Fibroblast of lung (primary cell): Measurements from ENCODE around the gene GPR150. TPM values are rescaled to one million over a fixed set of nuclear protein-coding genes. Genes with fewer than 3 reads are reported as not detected.

Experiments
- DNase-seq, 2 donors: peaks; one replicate each; pipeline versions ENCODE4 v3.0.0 to v3.0.0-alpha.2; 2010; ENCODE audit warnings: low read depth in 2 of 2
- H2AFZ ChIP-seq: 2 replicates; pipeline ENCODE4 v1.5.1; 2012; ENCODE audit warnings: low read length, control low read depth, inconsistent platforms
- H3K27ac ChIP-seq: 2 replicates; pipeline ENCODE4 v1.5.1; 2011; ENCODE audit warnings: low read length, control low read depth; ENCODE audit not compliant: insufficient read depth
- H3K27me3 ChIP-seq: 2 replicates; pipeline ENCODE4 v1.5.1; 2011; ENCODE audit warnings: mild to moderate bottlenecking, low read length; ENCODE audit not compliant: control insufficient read depth, insufficient read depth
- H3K36me3 ChIP-seq: 2 replicates; pipeline ENCODE4 v1.5.1; 2011; ENCODE audit warnings: low read length; ENCODE audit not compliant: control insufficient read depth, insufficient read depth
- H3K4me1 ChIP-seq: 2 replicates; pipeline ENCODE4 v1.5.1; 2011; ENCODE audit warnings: low read length; ENCODE audit not compliant: control insufficient read depth, insufficient read depth; ENCODE audit errors: extremely low read depth
- H3K4me2 ChIP-seq: 2 replicates; pipeline ENCODE4 v1.5.1; 2011; ENCODE audit warnings: low read length, control low read depth; ENCODE audit not compliant: insufficient read depth; ENCODE audit errors: extremely low read depth
- H3K4me3 ChIP-seq, 4 experiments: fragments of 200-600 bp in 1 of 4; sonication (generic) in 1 of 4; replicated peaks in 1 of 4; 2 replicates each; pipeline ENCODE4 v1.5.1; 2011 to 2016; ENCODE audit warnings: low read length in 4 of 4, low read depth in 3 of 4, mild to moderate bottlenecking in 3 of 4, control low read depth in 2 of 4, inconsistent platforms in 1 of 4, mixed read lengths in 1 of 4; ENCODE audit not compliant: insufficient read depth in 1 of 4; ENCODE audit errors: control extremely low read depth in 1 of 4
- H3K79me2 ChIP-seq: 2 replicates; pipeline ENCODE4 v1.5.1; 2012; ENCODE audit warnings: mild to moderate bottlenecking, low read length, inconsistent platforms; ENCODE audit not compliant: control insufficient read depth, insufficient read depth
- H3K9ac ChIP-seq: 2 replicates; pipeline ENCODE4 v1.5.1; 2011; ENCODE audit warnings: mild to moderate bottlenecking, low read length, control low read depth; ENCODE audit not compliant: insufficient read depth
- H3K9me3 ChIP-seq: 2 replicates; pipeline ENCODE4 v1.5.1; 2012; ENCODE audit warnings: low read depth, low read length; ENCODE audit not compliant: control insufficient read depth, insufficient read depth
- H4K20me1 ChIP-seq: 2 replicates; pipeline ENCODE4 v1.5.1; 2011; ENCODE audit warnings: low read length; ENCODE audit not compliant: control insufficient read depth, insufficient read depth; ENCODE audit errors: extremely low read depth
- CTCF ChIP-seq, 2 donors: IDR thresholded peaks in 1 of 2; conservative IDR thresholded peaks in 1 of 2; 1 replicate in 1 of 2; 2 replicates in 1 of 2; pipeline ENCODE4 v1.5.1; 2011 to 2012; ENCODE audit warnings: low read length in 2 of 2, control low read depth in 1 of 2, inconsistent platforms in 1 of 2, low read depth in 1 of 2, mild to moderate bottlenecking in 1 of 2
- EZH2 ChIP-seq: IDR thresholded peaks from 2 replicates; pipeline ENCODE4 v1.5.1; 2012; ENCODE audit warnings: low read length, control low read depth, mild to moderate bottlenecking; ENCODE audit errors: missing control alignments
- polyA plus RNA-seq, 2 donors: library from polyadenylated mRNA; depleted of rRNA in 1 of 2; stranded (reverse) in 1 of 2; unstranded in 1 of 2; fragments of >200 nt; gene quantifications; 2 replicates each; pipeline ENCODE4 v1.2.1, GENCODE V29; 2011 to 2012; ENCODE audit warnings: missing spikeins in 1 of 2
- total RNA-seq: library from RNA; depleted of rRNA; stranded (reverse); fragments of >200 nt; gene quantifications from 2 replicates; pipeline ENCODE4 v1.2.1, GENCODE V29; 2014

Gene GPR150
- total and polyA plus RNA-seq, 2 donors (not counting 1 experiment from before 2014, with no cell fraction given): 0.33 to 0.43 TPM

DNA sequence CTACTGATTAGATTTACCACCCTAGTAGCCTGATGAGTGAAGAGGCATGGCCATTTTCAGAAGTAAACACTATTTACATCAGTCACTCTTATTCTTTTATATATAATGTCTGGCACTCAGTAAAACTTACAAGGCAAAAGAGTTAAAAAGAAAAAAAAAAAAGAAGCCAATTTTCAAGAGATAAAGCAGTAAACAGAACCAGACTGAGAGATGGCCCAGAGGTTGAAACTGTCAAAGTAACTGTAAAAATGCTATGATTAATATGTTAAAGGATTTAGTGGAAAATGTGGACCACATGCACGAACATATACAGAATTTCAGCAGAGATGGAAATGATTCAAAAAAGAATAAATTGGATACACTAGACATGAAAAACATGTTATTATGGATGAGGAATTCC lies 6.4 kb upstream of the GPR150 start:
- no peak overlapping the region for H2AFZ ChIP-seq
- H3K4me2 ChIP-seq: no peak overlapping the region
- TF ChIP-seq EZH2 (no peak), CTCF (conservative IDR thresholded peaks at IDR 0.05 in 1 of 2, IDR thresholded peaks at IDR 0.05 in 1 of 2; ENCODE audit: low read depth in 1 of 2, low read length in 2 of 2) (no peak)
- H3K9me3 ChIP-seq: no peaks in the 10 kb centered on the region
- no peaks in the 10 kb centered on the region for H4K20me1 ChIP-seq
- DNase-seq: no peak
- H3K79me2 ChIP-seq: no peaks in the 10 kb centered on the region
- no peak overlapping the region for H3K9ac ChIP-seq
- no peaks in the 10 kb centered on the region for H3K27me3 ChIP-seq
- no peak overlapping the region for H3K27ac ChIP-seq
- no peak overlapping the region for H3K4me3 ChIP-seq
- H3K36me3 ChIP-seq: no peaks in the 10 kb centered on the region
- no peaks in the 10 kb centered on the region for H3K4me1 ChIP-seq

- Histone ChIP-seq H3K9me3 (no peaks in the 10 kb centered on the region), H3K4me3 (no peak overlapping the region), H3K4me1 (no peaks in the 10 kb centered on the region), H4K20me1 (no peaks in the 10 kb centered on the region), H3K79me2 (no peaks in the 10 kb centered on the region), H3K36me3 (no peaks in the 10 kb centered on the region), H3K27ac (no peak overlapping the region), H3K9ac (no peak overlapping the region), H2AFZ (no peak overlapping the region), H3K4me2 (no peak overlapping the region), H3K27me3 (no peaks in the 10 kb centered on the region)
- TF ChIP-seq CTCF (conservative IDR thresholded peaks at IDR 0.05 in 1 of 2, IDR thresholded peaks at IDR 0.05 in 1 of 2; ENCODE audit: low read depth in 1 of 2, low read length in 2 of 2): no peak
- no peak for TF ChIP-seq EZH2
- DNase-seq: no peak
Observed at GRCh38 chr5:95615164-95615467, 4.8 kb upstream of the GPR150 start.

GRCh38 chr5:95617057-95617456 lies 2.8 kb upstream of the GPR150 start:
- H3K9me3 ChIP-seq: no peaks in the 10 kb centered on the region
- TF ChIP-seq EZH2 (no peak), CTCF (conservative IDR thresholded peaks at IDR 0.05 in 1 of 2, IDR thresholded peaks at IDR 0.05 in 1 of 2; ENCODE audit: low read depth in 1 of 2, low read length in 2 of 2) (no peak)
- peak in 1 of 2 donors; percentile 67 for DNase-seq
- no peaks in the 10 kb centered on the region for H4K20me1 ChIP-seq
- no peaks in the 10 kb centered on the region for H3K27me3 ChIP-seq
- H3K9ac ChIP-seq: no peak overlapping the region
- no peaks in the 10 kb centered on the region for H3K36me3 ChIP-seq
- H3K4me1 ChIP-seq: peaks cover 2% of the 10 kb centered on the region
- no peak overlapping the region for H2AFZ ChIP-seq
- no peak overlapping the region for H3K4me3 ChIP-seq
- H3K27ac ChIP-seq: no peak overlapping the region
- no peaks in the 10 kb centered on the region for H3K79me2 ChIP-seq
- H3K4me2 ChIP-seq: no peak overlapping the region
